ENCODE data around the gene EIF4B. TPM values are rescaled to one million over a fixed set of nuclear protein-coding genes. Genes with fewer than 3 reads are reported as not detected.

Gene EIF4B
- polyA plus RNA-seq, 1 donor (not counting 4 experiments of a cell fraction or from before 2014, with no cell fraction given), result 422 TPM

GRCh38 chr12:53090554-53090953, 84.3 kb downstream of the EIF4B start:
- H3K9ac ChIP-seq (ENCODE audit: control insufficient read depth, extremely low read depth, insufficient read depth, low read length), result no peak overlapping the region
- FAIRE-seq (no peak), DNase-seq (ENCODE audit: low read depth, low spot score) (no peak)
- no peak for TF ChIP-seq EZH2 (IDR thresholded peaks at IDR 0.05; ENCODE audit: low read length)
- TF ChIP-seq CTCF (optimal IDR thresholded peaks at IDR 0.05 in 1 of 3, IDR thresholded peaks at IDR 0.05 in 1 of 3, conservative IDR thresholded peaks at IDR 0.05 in 1 of 3; ENCODE audit: extremely low read depth in 1 of 3, insufficient read depth in 2 of 3, low read length in 3 of 3), result no peak
- H3K79me2 ChIP-seq (ENCODE audit: control insufficient read depth, insufficient read depth, low read length), result no peaks in the 10 kb centered on the region
- no peaks in the 10 kb centered on the region for H4K20me1 ChIP-seq (ENCODE audit: control insufficient read depth, extremely low read depth, insufficient read depth, low read length)
- no peaks in the 10 kb centered on the region for H3K9me3 ChIP-seq (ENCODE audit: control insufficient read depth, low read depth, low read length)
- no peaks in the 10 kb centered on the region for H3K36me3 ChIP-seq (ENCODE audit: control insufficient read depth in 2 of 2, extremely low read depth in 1 of 2, insufficient read depth in 2 of 2, low read length in 2 of 2)
- no peak overlapping the region for H3K4me3 ChIP-seq (ENCODE audit: control insufficient read depth in 2 of 3, extremely low read depth in 1 of 3, insufficient read depth in 2 of 3, low read depth in 1 of 3, low read length in 3 of 3)
- no peaks in the 10 kb centered on the region for H3K4me1 ChIP-seq (ENCODE audit: control insufficient read depth, extremely low read depth, insufficient read depth, low read length)
- dilution Hi-C loops (cut with MboI; ENCODE audit: extremely low pct_ligation_motif_present, low sequenced_read_pairs), result no loop called here
- H3K9me1 ChIP-seq (ENCODE audit: control insufficient read depth, extremely low read depth, insufficient read depth, low read length), result no peaks in the 10 kb centered on the region
- H3K27me3 ChIP-seq (ENCODE audit: control insufficient read depth, extremely low read depth, insufficient read depth, low read length), result no peaks in the 10 kb centered on the region
- no peak overlapping the region for H3K4me2 ChIP-seq (ENCODE audit: control insufficient read depth, extremely low read depth, insufficient read depth, low read depth, low read length)
- no peak overlapping the region for H2AFZ ChIP-seq (ENCODE audit: control insufficient read depth, low read length)
- H3K27ac ChIP-seq (ENCODE audit: control insufficient read depth, insufficient read depth, low read length), result no peak overlapping the region

GRCh38 chr12:53091756-53092155, 85.5 kb downstream of the EIF4B start:
- no peak overlapping the region for H3K4me2 ChIP-seq (ENCODE audit: control insufficient read depth, extremely low read depth, insufficient read depth, low read depth, low read length)
- H3K4me3 ChIP-seq (ENCODE audit: control insufficient read depth in 2 of 3, extremely low read depth in 1 of 3, insufficient read depth in 2 of 3, low read depth in 1 of 3, low read length in 3 of 3), result no peak overlapping the region
- H3K9me3 ChIP-seq (ENCODE audit: control insufficient read depth, low read depth, low read length), result no peaks in the 10 kb centered on the region
- no peaks in the 10 kb centered on the region for H3K36me3 ChIP-seq (ENCODE audit: control insufficient read depth in 2 of 2, extremely low read depth in 1 of 2, insufficient read depth in 2 of 2, low read length in 2 of 2)
- DNase-seq (ENCODE audit: low read depth, low spot score) (no peak), FAIRE-seq (no peak)
- peaks cover 8% of the 10 kb centered on the region for H3K4me1 ChIP-seq (ENCODE audit: control insufficient read depth, extremely low read depth, insufficient read depth, low read length)
- H3K9me1 ChIP-seq (ENCODE audit: control insufficient read depth, extremely low read depth, insufficient read depth, low read length), result no peaks in the 10 kb centered on the region
- no peak overlapping the region for H3K27ac ChIP-seq (ENCODE audit: control insufficient read depth, insufficient read depth, low read length)
- H4K20me1 ChIP-seq (ENCODE audit: control insufficient read depth, extremely low read depth, insufficient read depth, low read length), result no peaks in the 10 kb centered on the region
- dilution Hi-C loops (cut with MboI; ENCODE audit: extremely low pct_ligation_motif_present, low sequenced_read_pairs), result no loop called here
- H2AFZ ChIP-seq (ENCODE audit: control insufficient read depth, low read length), result no peak overlapping the region
- TF ChIP-seq EZH2 (IDR thresholded peaks at IDR 0.05; ENCODE audit: low read length), result no peak
- TF ChIP-seq CTCF (optimal IDR thresholded peaks at IDR 0.05 in 1 of 3, IDR thresholded peaks at IDR 0.05 in 1 of 3, conservative IDR thresholded peaks at IDR 0.05 in 1 of 3; ENCODE audit: extremely low read depth in 1 of 3, insufficient read depth in 2 of 3, low read length in 3 of 3), result no peak
- H3K79me2 ChIP-seq (ENCODE audit: control insufficient read depth, insufficient read depth, low read length), result no peaks in the 10 kb centered on the region
- H3K27me3 ChIP-seq (ENCODE audit: control insufficient read depth, extremely low read depth, insufficient read depth, low read length), result no peaks in the 10 kb centered on the region
- no peak overlapping the region for H3K9ac ChIP-seq (ENCODE audit: control insufficient read depth, extremely low read depth, insufficient read depth, low read length)

Small RNAs within 50 kb of the gene (small RNA-seq; reads per million reads assigned to genes)
- 0 reads per million in 3 experiments for gene MIR6757 (ENCODE audit: insufficient read length in 3 of 3, low read depth in 3 of 3, low replicate concordance in 1 of 3)

Other genes starting within 250 kb of the EIF4B start
- gene KRT76, start 229.1 kb upstream of the EIF4B start, polyA plus RNA-seq, result not detected in 3 replicates
- gene KRT3, start 210.3 kb upstream of the EIF4B start, polyA plus RNA-seq, result 0.05 to 0.36 TPM (median 0.29 TPM) in 3 replicates
- 1.9 to 3.4 TPM (median 2.0 TPM) in 3 replicates for gene KRT4, start 192.3 kb upstream of the EIF4B start, polyA plus RNA-seq
- 0.09 to 0.22 TPM (median 0.12 TPM) in 3 replicates for gene KRT79, start 172.1 kb upstream of the EIF4B start, polyA plus RNA-seq
- 0.49 to 1.7 TPM (median 0.96 TPM) in 3 replicates for gene KRT78, start 157.5 kb upstream of the EIF4B start, polyA plus RNA-seq
- 151 to 286 TPM (median 160 TPM) in 3 replicates for gene KRT8, start 101.4 kb upstream of the EIF4B start, polyA plus RNA-seq
- 75.1 to 423 TPM (median 182 TPM) in 3 replicates for gene KRT18, start 57.3 kb upstream of the EIF4B start, polyA plus RNA-seq
- gene TNS2, start 43.6 kb downstream of the EIF4B start, polyA plus RNA-seq, result 0.72 to 1.1 TPM (median 0.80 TPM) in 3 replicates
- gene SPRYD3, start 72.9 kb downstream of the EIF4B start, polyA plus RNA-seq, result 27.5 to 34.2 TPM (median 32.4 TPM) in 3 replicates
- 30.1 to 44.9 TPM (median 44.7 TPM) in 3 replicates for gene IGFBP6, start 91.2 kb downstream of the EIF4B start, polyA plus RNA-seq
- 0.08 TPM in 1 of 3 replicates, not detected in the others for gene SOAT2, start 97.0 kb downstream of the EIF4B start, polyA plus RNA-seq
- gene ZNF740, start 174.3 kb downstream of the EIF4B start, polyA plus RNA-seq, result 6.5 to 11.8 TPM (median 10.3 TPM) in 3 replicates
- gene CSAD, start 174.5 kb downstream of the EIF4B start, polyA plus RNA-seq, result 7.9 to 29.5 TPM (median 19.5 TPM) in 3 replicates
- gene ITGB7, start 200.8 kb downstream of the EIF4B start, polyA plus RNA-seq, result 0.58 to 2.4 TPM (median 0.83 TPM) in 3 replicates
- 26.4 to 31.5 TPM (median 30.9 TPM) in 3 replicates for gene RARG, start 225.8 kb downstream of the EIF4B start, polyA plus RNA-seq